Measurements from ENCODE around the gene NPHP4. TPM values are rescaled to one million over a fixed set of nuclear protein-coding genes. Genes with fewer than 3 reads are reported as not detected.

NPHP4 gene
- polyA plus RNA-seq, 12 donors, result 3.1 to 7.4 (median 3.7) TPM; not detected in 2

GRCh38 chr1:5950201-5950895 is 41.9 kb downstream of the NPHP4 start:
- DNase-seq, result no peak

GRCh38 chr1:5949761-5950100 is 42.5 kb downstream of the NPHP4 start:
- no peak for DNase-seq

GRCh38 chr1:5949085-5949760 is 43.0 kb downstream of the NPHP4 start:
- no peak for DNase-seq

- DNase-seq, result no peak
These were observed 43.6 kb downstream of the NPHP4 start for GRCh38 chr1:5948681-5949005.

GRCh38 chr1:5947978-5948680 is 44.1 kb downstream of the NPHP4 start:
- DNase-seq, result no peak

- DNase-seq, result no peak
These were observed 45.0 kb downstream of the NPHP4 start for GRCh38 chr1:5947071-5947821.

GRCh38 chr1:5945445-5945844 is 46.8 kb downstream of the NPHP4 start:
- DNase-seq, result no peak

GRCh38 chr1:5944843-5945167 is 47.4 kb downstream of the NPHP4 start:
- DNase-seq, result no peak

- DNase-seq, result no peak
These were observed 47.9 kb downstream of the NPHP4 start for GRCh38 chr1:5944154-5944842.

GRCh38 chr1:5943343-5944124 is 48.7 kb downstream of the NPHP4 start:
- DNase-seq, result no peak

- no peak for DNase-seq
These were observed 50.6 kb downstream of the NPHP4 start for GRCh38 chr1:5941671-5942070.

- DNase-seq, result no peak
These were observed 51.4 kb downstream of the NPHP4 start for GRCh38 chr1:5940723-5941407.

- no peak for DNase-seq
These were observed 52.7 kb downstream of the NPHP4 start for GRCh38 chr1:5939271-5940170.

- DNase-seq, result no peak
These were observed 54.1 kb downstream of the NPHP4 start for GRCh38 chr1:5938101-5938646.

GRCh38 chr1:5937373-5937857 is 54.8 kb downstream of the NPHP4 start:
- no peak for DNase-seq

- DNase-seq, result no peak
These were observed 55.4 kb downstream of the NPHP4 start for GRCh38 chr1:5936621-5937372.

- no peak for DNase-seq
These were observed 56.1 kb downstream of the NPHP4 start for GRCh38 chr1:5936126-5936525.

GRCh38 chr1:5935026-5935425 is 57.2 kb downstream of the NPHP4 start:
- peak; percentile 31 for DNase-seq

Data from muscle of arm (tissue), 12 donors.